Measurements from ENCODE around the gene GALNT11.
"Not testable (repeated sequence)": the region's sequence is repeated elsewhere in the genome, so short reads cannot be mapped to it uniquely, and the experiment has no call there.

GALNT11 gene

DNA sequence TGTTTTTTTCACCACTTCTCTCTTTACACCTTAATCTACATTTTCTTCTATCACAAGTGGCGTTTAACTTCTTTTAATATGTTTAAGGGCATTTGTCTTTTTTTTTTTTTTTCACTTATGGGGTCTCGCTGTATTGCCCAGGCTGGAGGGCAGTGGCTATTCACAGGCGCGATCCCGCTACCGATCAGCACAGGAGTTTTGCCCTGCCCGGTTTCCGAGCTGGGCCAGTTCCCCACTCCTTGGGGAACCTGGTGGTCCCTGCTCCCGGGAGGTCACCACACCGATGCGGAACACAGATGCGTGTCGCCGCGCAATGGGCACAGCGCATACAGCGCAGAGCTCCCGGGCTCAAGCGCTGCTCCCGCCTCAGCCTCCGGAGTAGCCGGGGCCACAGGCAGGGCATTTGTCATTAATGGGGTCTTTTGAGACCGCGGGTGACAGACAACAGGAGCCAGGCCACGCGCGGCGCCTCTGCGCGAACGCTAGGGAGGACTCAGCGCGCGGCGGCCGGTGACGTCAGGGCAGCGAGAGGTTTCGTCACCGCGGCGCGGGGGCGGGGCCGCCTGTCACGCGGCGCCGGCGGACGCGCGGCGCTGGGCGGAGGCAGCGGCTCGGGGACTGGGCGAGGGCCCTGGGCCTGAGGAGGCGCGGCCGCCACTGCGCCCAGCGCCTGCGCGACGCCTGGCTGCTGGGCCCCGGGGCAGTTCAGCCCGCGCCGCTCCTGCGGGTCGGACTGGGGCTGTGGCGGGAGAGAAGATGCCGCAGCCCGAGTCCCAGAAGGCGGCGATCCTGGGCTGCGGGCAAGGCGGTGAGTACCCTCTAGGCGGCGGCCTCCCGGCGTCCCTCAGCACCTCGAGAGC lies at the start of gene GALNT11:
TSS of gene GALNT11 (plus strand) at position 598 of the 860 bp plus-strand sequence. CDS start 68,554 bp downstream, outside the sequence.
- DNase-seq (ENCODE audit: low spot score): peak; percentile 89

DNA sequence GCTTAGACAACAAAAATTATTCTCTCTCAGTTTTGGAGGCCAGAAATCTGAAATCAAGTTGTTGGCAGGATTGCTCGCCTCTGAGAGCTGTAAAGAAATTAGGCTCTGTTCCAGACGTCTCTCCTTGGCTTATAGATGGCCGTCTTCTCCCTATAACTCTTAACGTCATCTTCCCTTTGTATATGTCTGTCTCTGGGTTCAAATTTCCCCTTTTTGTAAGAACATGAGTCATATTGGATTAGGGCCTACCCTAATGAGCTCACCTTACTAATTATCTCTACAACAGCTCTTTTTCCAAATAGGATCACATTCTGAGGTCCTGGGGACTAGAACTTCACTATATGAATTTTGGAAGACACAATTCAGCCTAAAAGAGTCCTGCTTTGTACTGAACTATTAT lies 46.9 kb upstream of the GALNT11 start:
- DNase-seq (ENCODE audit: low spot score): no peak

DNA sequence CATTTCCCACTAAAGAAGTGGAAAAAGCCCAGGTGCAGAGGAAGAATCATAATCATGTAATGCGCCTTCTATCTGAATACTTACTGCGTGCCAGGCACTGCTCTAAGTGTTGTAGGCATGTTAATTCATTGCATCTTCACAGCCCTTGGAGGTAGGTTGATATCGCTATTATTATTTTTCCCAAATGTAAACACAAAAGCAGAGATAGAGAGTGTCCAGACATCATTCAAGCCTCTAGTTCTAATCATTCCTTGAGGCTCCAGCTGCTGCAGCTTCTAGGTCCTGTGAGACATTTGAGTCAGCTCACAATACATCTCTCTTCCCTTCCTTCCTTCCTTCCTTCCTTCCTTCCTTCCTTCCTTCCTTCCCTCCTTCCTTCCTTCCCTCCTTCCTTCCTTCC lies 44.3 kb upstream of the GALNT11 start:
- no peak for DNase-seq (ENCODE audit: low spot score)

DNA sequence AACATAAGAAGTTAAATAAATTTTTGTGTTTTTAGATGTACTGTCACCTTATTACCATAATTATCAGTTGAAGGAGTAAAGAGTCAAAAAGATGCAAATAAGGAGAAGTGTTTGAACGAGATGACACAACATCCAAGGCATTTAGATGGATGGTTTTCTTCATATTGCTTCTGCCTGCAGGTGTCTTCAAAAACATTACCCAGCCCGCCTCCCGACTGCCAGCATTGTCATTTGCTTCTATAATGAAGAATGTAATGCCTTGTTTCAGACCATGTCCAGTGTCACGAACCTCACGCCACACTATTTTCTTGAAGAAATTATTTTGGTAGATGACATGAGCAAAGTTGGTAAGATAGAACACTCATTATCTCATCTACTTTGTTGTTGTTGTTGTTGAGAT lies 42.7 kb upstream of the GALNT11 start:
- no peak for DNase-seq (ENCODE audit: low spot score)

DNA sequence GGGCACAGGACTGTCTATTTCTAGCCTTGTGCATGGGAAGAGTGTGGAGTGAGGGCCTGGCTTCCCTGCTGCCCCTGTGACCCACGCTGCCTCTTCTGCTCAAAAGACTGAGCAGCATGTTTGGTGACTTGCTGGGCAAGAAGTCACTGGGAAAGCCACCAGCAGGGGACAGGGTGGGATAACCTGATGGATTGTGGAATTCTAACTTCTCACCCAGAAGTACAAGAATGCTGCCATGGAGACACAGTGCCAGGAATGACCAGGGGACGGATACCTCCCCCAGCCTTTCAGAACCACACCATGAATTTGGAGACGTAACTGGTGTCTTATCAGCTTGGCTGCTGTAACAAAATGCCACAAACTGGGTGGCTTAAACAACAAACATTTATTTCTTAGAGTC lies 40.9 kb upstream of the GALNT11 start:
- DNase-seq (ENCODE audit: low spot score): no peak

DNA sequence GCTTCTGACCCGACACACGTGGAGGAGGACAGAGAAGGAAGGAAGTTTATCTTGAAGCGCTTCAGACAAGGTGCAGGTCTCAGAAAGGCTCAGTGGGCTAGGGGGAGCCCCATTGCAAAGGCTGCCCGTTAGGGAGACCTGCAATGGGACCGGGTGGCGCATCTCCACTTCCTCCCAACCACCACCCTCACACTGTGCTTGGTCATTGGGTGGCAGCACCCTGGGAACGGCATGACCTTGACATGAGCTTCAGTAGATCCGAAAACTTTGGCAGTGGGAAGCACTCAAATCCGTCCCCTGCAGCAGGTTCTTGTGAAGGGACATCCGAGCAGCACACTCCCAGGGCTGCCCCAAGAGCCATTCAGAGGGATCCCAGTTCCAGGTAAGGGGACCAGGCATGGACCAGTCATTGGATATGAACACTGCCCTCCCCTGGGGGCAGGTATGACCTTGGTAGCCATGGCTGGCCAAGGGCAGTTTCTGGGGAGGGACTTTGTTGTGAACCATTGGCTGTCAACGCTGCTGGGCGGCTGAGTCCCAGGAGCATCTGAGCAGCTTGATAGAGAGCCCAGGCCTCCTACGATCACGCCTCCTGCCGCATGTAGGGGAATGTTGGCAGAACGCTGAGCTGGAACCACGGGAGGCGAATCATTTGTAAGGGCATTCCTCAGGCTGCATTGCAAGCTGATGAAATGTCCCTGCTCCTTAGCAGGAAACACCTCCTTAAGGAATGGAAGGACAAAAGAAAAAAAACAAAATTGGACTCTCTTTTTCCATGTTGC lies 37.5 kb upstream of the GALNT11 start:
- DNase-seq (ENCODE audit: low spot score): no peak

DNA sequence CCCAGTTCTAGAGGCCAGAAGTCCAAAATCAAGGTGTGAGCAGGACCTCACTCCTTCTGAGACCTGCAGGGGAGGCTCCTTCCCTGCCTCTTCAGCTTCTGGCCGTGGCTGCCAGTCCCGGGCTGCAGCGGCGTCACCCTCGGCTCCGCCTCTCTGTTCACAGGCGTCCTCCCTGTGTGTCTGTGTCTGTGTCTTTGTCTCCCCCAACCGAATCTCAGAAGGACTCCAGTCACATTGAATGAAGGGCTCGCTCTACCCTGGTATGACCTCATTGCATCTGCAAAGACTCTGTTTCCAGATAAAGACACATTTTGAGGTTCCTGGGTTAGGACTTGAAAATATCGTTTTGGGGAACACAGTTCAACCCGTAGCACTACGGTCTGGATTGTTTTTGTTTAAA lies 33.1 kb upstream of the GALNT11 start:
- peak; percentile 17 for DNase-seq (ENCODE audit: low spot score)

DNA sequence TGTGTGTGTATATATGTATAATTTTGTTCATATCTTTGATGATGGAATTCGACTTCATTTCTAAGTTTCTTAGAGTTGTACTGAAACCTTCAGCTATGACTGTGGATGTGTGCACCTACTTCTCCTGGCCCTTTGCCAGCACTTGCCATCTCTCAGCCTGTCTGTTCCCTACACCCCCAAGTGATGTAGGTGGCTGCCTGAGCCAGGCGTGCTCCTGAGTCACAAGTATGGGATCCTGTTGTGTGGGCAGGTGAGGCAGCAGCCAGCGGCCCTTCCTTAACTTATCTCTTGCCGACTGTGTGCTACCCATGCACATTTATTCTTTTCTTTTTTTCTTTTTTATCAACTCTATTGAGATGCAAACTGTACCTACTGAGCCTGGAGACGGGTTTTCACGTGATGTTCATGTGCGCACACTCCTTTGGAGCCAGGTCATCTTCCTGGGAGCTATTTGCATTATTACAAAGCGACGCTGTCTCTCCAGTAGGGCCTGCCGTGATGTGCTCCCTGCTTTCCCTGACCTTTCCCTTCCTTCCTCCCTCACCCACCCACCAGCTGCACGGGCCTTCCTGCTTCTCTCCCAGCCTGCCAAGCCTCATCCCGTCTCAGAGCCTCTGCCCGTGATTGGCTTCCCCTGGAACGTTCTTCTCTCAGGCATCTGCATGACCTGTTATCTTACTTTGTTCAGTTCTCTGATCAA lies 31.3 kb upstream of the GALNT11 start:
- DNase-seq (ENCODE audit: low spot score): no peak

DNA sequence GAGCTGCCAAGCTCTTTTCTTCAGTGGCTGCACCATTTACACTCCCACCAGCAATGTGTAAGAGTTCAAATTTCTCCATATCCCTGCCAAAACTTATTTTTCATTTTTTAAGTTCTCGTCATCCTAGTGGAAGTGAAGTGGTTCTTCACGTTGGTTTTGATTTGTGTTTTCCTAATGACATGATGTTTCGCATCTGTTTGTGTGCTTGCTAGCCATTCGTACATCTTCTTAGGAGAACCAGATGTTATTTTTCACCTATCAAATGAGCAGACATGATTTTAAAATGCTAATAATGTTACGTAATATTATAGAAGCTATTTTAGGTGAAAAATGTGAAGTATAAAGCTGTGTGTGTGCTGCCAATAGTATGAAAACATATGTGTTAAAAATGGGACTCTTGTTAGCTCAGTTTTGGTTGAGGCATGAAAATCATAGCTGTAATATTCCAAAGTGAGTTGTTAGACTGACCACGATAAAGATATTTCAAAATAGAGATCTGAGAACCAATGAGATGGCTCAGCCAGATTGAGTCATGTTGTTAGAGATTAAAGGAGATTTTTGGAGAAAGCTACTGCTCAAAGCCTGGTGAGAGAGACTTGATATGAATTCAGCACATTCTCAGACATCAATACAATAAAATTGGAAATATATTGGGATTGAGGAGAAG lies 25.9 kb upstream of the GALNT11 start:
- DNase-seq (ENCODE audit: low spot score): no peak

DNA sequence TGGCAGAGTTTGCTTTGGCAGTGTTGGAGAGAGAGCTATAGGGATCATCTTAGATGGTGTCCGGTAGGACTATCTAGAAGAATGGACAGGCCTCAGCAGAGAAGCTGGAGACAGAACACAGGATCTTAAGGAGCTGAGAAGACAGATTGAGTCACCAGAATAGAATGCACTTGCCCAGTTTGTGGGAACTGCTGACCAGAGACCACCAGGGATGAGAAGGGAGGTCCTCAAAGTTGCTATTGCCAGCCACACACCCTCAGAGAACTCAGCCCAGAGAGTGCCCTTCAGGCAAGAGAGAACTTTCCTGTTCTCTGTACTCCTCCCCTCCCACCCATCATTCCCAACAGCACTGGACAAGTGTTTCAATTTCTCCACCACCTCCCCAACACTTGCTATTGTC lies 25.3 kb upstream of the GALNT11 start:
- DNase-seq (ENCODE audit: low spot score): no peak

DNA sequence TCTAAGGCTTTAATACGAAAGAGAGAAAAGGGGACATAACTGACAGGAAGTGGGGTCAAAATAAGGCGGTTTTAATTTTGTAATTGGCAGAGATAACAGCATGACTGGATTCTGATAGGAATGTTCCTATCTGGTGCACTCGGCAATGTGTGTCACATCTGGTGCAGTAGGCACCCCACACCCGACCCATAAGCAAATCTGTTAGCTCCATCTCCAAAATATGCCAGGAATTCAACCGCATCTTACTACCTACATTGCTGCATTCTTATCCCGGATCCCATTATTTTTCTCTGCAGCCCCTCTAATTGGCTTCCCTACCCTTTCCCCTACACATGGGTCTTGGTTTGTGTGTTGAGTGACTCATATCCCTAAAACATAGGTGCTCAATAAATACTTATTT lies 19.1 kb upstream of the GALNT11 start:
- peak; percentile 14 for DNase-seq (ENCODE audit: low spot score)

DNA sequence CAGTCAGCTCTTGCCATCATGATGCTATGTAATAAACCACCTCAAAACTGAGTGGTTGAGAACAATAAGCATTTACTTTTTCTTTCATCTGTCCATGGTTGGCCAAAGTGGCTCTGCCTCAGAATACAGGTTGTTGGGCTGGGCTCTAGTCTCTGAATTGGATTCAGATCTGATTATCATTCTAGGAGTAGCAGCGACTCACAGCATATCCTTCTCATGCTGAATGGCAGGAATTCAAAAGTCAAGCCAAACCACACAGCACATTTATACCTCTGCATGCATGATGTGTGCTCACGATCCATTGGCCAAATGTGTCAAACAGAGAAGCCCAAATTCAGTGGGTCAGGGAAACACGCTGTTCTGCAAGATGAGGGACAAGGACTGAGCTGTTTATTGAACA lies 13.6 kb upstream of the GALNT11 start:
- no peak for DNase-seq (ENCODE audit: low spot score)

DNA sequence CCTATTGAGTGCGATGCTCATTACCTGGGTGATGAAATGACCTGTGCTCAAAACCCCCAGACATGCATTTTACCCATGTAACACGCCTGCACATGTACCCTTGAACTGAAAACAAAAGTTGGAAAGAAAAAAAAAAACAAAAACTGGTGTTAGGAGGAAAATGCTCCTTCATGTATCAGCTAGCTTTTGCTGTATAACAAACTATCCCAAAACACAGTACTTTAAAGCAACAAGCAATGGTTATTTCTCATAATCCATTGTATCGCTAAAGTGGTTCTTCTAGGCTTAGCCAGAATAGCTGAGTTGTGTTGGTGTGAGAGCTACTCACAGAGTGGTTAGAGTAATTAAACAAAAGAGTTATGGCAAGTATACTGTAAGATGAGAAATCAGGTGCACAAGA lies 12.2 kb upstream of the GALNT11 start:
- no peak for DNase-seq (ENCODE audit: low spot score)

DNA sequence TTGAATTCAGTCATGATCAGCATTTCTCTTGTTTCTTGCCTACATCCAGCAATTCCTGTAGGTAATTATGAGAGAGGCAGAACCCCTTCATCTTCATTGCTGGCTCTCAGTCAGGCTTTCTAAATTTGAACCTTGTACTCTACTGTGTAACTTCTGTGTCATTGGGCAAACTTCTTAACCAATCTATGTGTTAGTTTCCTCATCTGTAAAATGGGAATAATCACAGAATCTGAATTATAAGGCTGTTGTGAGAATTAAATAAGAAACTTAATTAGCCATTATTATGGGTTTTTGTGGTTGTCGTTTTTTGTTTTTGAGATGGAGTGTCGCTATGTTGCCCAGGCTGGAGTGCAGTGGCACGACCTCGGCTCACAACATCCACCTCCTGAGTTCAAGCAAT lies 11.5 kb upstream of the GALNT11 start:
- DNase-seq (ENCODE audit: low spot score): no peak

DNA sequence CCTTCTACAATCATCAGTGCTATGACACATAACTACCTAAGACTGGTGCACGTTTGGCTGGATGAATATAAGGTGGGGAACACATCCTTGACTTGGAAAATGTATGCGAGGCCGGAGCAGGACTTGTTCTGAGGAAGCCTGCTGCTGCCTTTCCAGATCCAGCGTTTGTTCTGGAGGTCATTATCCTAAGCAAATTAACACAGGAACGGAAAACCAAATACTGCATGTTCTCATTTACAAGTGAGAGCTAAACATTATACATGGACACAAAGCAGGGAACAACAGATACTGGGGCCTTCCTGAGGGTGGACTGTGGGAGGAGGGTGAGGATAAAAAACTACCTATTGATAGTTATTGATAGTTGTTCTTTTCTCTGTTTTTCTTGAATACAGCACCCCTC lies 10.8 kb upstream of the GALNT11 start:
- DNase-seq (ENCODE audit: low spot score): no peak

DNA sequence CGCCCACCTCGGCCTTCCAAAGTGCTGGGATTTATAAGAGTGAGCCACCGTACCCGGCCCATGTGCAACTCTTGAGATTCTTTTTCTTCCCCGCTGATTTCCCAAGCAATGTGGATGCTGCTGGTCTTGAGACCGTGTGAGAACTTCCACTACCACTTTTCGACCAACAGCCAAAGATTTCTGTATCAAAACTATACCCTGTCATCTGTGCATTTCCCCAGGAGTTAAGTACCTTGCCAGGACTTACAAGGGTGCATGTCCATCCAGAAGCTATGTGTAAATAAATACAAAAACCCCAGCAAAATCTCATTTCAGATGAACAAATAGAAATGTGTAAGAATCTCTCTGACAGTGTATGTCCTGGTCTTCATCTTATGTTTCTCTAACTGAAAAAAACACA lies 9.9 kb upstream of the GALNT11 start:
- DNase-seq (ENCODE audit: low spot score): no peak

DNA sequence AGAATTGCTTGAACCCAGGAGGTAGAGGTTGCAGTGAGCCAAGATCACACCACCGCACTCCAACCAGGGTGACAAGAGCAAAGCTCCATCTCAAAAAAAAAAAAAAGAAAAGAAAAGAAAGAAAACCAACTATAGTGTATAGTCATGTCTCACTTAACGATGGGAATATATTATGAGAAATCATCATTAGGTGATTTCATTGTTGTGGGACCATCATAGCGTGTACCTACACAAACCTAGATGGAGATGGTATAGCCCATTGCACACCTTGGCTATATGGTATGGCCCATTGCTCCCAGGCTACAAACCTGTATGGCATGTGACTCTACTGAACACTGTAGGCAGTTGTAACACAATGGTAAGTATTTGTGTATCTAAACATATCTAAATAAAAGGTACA lies 8.5 kb upstream of the GALNT11 start:
- no peak for DNase-seq (ENCODE audit: low spot score)

DNA sequence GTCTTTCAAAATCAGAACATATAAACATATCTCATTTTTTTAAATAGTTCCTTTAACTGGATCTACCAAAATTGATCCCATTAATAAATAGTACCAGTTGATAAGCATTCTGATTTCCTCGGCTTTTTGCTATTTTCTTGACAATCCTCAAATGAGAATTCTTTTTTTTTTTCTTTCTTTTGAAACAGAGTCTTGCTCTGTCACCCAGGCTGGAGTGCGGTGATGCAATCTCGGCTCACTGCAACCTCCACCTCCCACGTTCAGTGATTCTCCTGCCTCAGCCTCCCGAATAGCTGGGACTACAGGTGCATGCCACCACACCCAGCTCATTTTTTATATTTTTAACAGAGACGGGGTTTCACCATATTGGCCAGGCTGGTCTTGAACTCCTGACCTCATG lies 7.8 kb upstream of the GALNT11 start:
- not testable (repeated sequence) for DNase-seq (ENCODE audit: low spot score)

DNA sequence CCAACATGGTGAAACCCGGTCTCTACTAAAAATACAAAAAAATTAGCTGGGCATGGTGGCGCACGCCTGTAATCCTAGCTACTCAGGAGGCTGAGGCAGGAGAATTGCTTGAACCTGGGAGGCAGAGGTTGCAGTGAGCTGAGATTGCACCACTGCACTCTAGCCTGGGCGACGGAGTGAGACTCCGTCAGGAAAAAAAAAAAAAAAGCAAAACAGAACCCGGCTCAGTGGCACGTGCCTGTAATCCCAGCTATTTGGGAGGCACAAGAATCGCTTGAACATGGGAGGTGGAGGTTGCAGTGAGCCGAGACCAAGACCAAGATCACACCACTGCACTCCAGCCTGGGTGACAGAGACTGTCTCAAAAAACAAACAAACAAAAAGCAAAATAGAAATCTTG lies 3.7 kb upstream of the GALNT11 start:
- DNase-seq (ENCODE audit: low spot score): not testable (repeated sequence)

DNA sequence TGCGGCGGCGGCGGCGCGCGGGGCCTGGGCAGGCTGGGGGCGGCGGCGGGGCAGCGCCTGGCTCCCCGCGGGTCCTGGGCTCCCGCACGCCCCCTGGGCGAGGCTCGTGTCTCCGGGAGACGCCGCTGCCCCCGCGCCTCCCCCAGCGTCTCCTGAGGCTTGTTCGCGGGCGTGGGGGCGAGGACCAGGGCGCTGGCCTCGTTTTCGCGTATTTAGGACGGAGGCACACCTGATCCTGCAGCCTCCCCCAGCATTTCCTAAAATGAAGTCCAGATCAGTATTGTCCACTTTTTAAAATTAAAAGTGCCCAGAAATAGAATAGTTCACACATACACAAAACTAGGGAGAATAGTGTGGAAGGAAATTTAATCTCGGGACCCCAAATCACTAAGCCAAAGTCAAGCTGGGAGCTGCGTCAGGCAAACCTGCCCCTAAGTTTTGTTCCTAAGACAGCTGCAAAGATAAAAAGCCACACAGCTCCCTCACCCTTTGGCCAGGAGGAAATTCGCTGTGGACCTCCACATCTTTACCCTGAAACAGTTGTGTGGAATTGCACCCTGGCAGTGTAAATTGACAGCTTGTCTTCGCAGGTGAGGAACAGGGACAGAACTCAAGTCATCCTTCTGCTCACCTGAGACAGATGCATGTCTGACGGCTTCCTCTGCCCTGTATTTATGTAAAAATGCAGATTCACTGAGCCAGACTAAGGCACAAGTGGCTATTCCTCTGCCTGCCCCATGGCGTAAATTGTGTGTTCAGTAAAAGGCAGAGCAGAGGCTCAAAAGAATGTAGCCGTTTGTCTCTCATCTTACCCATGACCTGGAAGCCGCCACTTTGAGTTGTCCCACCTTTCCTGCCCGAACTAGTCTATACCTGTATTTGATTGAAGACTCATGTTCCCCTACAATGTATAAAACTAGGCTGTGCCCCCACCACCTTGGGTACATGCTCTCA lies 740 bp downstream of the GALNT11 start:
- no peak for DNase-seq (ENCODE audit: low spot score)

All from hepatic stellate cell (primary cell).